Adrenal gland (tissue), 12 donors: ENCODE results near the gene ZBTB26. TPM values are rescaled to one million over a fixed set of nuclear protein-coding genes. Genes with fewer than 3 reads are reported as not detected.
A peak's percentile ranks its signal among the peaks of the same experiment; 100 is the strongest.

ENCODE experiments used
- DNase-seq, 7 donors: peaks; one replicate each; pipeline ENCODE4 v3.0.0-alpha.2; 2019 to 2020
- H3K27ac ChIP-seq, 5 donors: fragments of 200-600 bp; sonication (generic) in 4 of 5; 1 replicate in 3 of 5; 2 replicates in 2 of 5; pipeline versions ENCODE4 v1.5.1 to v1.8.0; 2016 to 2020; ENCODE audit warnings: mild to moderate bottlenecking in 1 of 5
- H3K27me3 ChIP-seq: fragments of 200-600 bp; 2 replicates; pipeline ENCODE4 v1.8.0; 2021
- H3K36me3 ChIP-seq, 2 donors: fragments of 200-600 bp; replicated peaks in 1 of 2; 1 replicate in 1 of 2; 2 replicates in 1 of 2; pipeline versions ENCODE4 v1.5.1 to v1.8.0; 2018 to 2022
- H3K4me1 ChIP-seq, 2 donors: fragments of 200-600 bp; replicated peaks in 1 of 2; 1 replicate in 1 of 2; 2 replicates in 1 of 2; pipeline versions ENCODE4 v1.5.1 to v1.8.0; 2018 to 2021
- H3K4me3 ChIP-seq, 4 donors: fragments of 200-600 bp; sonication (generic) in 3 of 4; one replicate each; pipeline ENCODE4 v1.5.1; 2016 to 2018
- H3K9me3 ChIP-seq, 3 donors: fragments of 200-600 bp; sonication (generic) in 1 of 3; replicated peaks in 1 of 3; 1 replicate in 2 of 3; 2 replicates in 1 of 3; pipeline versions ENCODE4 v1.5.1 to v1.8.0; 2016 to 2021
- POLR2A ChIP-seq, 2 donors: fragments of 450-650 bp; IDR thresholded peaks; one replicate each; pipeline ENCODE4 v1.6.1; 2017; ENCODE audit warnings: antibody characterized with exemption in 2 of 2, mild to moderate bottlenecking in 2 of 2, moderate library complexity in 1 of 2
- WGBS, 4 donors: extraction: QIAGEN DNeasy Blood & Tissue Kit in 2 of 4; methylation state at CpG; one replicate each; pipeline versions ENCODE4 v1.1.5 to v1.1.7; 2013 to 2017; 5-methylcytosine and 5-hydroxymethylcytosine counted together
- intact Hi-C, 2 donors: fragments of 100-400 bp; cut with DNase I; formaldehyde crosslinking; loops; one replicate each; pipeline versions ENCODE4 v1.14.1 to v1.15.0; 2022 to 2023
- polyA plus RNA-seq, 3 donors: library from polyadenylated mRNA; stranded (reverse); fragments of 200-250 nt in 2 of 3; fragments of 350-450 nt in 1 of 3; fragmentation: Illumina TruSeq in 1 of 3; extraction: RNeasy Lipid Tissue Mini Kit (QIAGEN cat#74804) in 1 of 3; gene quantifications; one replicate each; pipeline ENCODE4 v1.2.3, GENCODE V29; 2013 to 2014
- total RNA-seq, 9 donors: library from RNA; depleted of rRNA in 4 of 9; stranded (reverse); fragments of >200 nt in 4 of 9; fragments of 120-200 nt in 1 of 9; fragmentation: NEBNext Ultra II Directional in 1 of 9; extraction: Animal tissue kit (Norgen Biotek cat#: 25700) in 1 of 9; gene quantifications; one replicate each; pipeline versions ENCODE4 v1.1.0 to v1.2.4, GENCODE V29; 2013 to 2023
- TF ChIP-seq, protein P1 (sequence below), 6 experiments: fragments of 450-650 bp in 4 of 6; fragments of 200-600 bp in 2 of 6; sonication (generic) in 1 of 6; IDR thresholded peaks; 1 replicate in 5 of 6; 2 replicates in 1 of 6; pipeline versions ENCODE4 v1.5.1 to v1.8.0; 2016 to 2021; ENCODE audit warnings: antibody characterized with exemption in 6 of 6, mild to moderate bottlenecking in 2 of 6, moderate library complexity in 1 of 6
- donor health status: healthy with polysubstance abuse.
- donor health status: Bipolar disorder and iron deficiency.
- donor health status: DM: yes; HTN: yes; CAD: no.
- donor health status: DM: no; HTN: no; CAD: no.
- donor health status: DM: no; HTN: no; CAD: no.
- donor health status: DM: yes; HTN: yes; CAD: no.

The ZBTB26 gene
- total and polyA plus RNA-seq, 12 donors: 1.6 to 7.4 (median 4.4) TPM

DNA sequence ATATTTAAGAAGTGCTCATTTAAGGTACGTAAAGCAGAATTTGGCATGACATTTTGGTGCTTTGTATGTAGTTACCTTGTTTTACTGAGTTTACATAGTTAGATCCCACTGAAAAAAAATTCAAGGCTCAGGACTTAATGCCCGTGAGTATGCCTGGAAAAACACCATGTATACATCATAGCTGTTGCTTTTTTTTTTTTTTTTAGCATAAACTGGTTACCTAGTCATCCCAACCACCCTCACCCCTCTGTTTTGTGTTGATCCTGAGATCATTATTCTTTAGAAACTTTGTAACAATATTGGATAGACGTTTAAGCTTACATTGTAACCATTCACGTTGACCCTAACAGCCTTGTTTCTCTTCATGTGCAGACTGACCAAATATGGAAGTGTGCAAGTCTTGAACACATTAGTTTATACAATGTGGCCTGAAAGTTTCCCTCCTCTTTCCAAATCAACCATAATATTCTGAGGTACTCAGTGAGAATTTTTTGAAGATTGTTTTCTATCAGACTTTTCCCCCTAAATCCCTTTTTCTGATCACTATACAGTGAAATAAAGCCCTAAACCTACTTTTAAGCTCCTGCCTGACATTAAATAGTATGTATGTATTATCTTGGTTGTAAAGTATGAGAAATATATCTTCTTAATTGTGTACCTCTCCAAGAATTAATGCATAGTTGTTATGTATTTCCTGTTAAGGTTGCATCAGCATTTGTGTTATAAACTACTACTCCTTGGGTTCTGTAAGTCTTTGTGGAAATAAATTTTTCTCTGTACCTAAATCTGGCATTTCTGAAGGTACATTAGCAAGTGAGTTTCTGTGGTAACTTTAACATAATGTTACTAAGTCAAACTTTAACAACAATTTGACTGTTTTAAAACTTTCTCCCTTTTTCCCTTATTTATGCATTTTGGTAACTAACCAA, 13.9 kb upstream of the ZBTB26 start:
- H3K27me3 ChIP-seq: no peaks in the 10 kb centered on the region
- intact Hi-C loops: no loop called here
- H3K4me3 ChIP-seq: no peak overlapping the region
- no peaks in the 10 kb centered on the region for H3K36me3 ChIP-seq
- 79 to 82% (median 81%) methylated on average over 4 of the region's 4 CpGs for WGBS, 4 donors
- TF ChIP-seq, protein P1, sequence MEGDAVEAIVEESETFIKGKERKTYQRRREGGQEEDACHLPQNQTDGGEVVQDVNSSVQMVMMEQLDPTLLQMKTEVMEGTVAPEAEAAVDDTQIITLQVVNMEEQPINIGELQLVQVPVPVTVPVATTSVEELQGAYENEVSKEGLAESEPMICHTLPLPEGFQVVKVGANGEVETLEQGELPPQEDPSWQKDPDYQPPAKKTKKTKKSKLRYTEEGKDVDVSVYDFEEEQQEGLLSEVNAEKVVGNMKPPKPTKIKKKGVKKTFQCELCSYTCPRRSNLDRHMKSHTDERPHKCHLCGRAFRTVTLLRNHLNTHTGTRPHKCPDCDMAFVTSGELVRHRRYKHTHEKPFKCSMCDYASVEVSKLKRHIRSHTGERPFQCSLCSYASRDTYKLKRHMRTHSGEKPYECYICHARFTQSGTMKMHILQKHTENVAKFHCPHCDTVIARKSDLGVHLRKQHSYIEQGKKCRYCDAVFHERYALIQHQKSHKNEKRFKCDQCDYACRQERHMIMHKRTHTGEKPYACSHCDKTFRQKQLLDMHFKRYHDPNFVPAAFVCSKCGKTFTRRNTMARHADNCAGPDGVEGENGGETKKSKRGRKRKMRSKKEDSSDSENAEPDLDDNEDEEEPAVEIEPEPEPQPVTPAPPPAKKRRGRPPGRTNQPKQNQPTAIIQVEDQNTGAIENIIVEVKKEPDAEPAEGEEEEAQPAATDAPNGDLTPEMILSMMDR (IDR thresholded peaks at IDR 0.05): no peak
- no peak for TF ChIP-seq POLR2A (IDR thresholded peaks at IDR 0.05)
- no peaks in the 10 kb centered on the region for H3K9me3 ChIP-seq
- peaks cover 5 to 25% of the 10 kb centered on the region in 2 donors for H3K4me1 ChIP-seq
- H3K27ac ChIP-seq: no peak overlapping the region
- no peak for DNase-seq

DNA sequence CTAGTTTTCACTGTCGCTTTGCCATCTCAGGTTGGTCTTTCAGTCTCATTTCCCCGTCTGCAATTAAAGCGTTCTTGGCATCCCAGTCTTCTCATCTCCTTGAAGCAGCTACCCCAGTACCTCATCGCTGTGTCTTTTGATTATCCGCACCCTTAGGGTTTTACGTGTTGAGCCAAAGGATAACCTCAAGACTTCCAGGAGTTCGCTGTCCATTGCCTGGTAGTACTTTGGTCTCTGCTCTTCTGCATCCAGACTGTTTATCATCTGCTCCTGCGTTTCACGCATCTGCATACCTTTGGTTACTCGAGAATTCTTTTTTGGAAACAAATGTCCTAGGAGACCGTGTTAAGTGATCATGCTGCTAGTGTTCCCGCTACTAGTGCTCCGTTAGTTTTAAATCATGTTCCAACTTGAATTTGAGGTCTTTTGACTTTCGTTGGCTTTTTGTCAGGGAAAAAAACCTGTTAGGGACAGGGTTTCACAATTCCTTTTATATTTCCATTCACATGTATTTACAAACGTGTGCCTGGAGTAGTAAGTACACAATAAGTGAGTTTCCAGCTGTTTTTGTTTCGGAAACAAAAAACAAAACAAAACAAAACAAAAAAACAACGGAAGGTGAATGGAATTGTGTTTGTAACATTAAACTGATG, 10.4 kb upstream of the ZBTB26 start:
- Histone ChIP-seq H3K36me3 (no peaks in the 10 kb centered on the region), H3K27me3 (no peaks in the 10 kb centered on the region), H3K27ac (peak overlapping the region in 4 of 5 donors; percentile 82 to 94 (median 86)), H3K4me3 (peak overlapping the region in 3 of 4 donors; percentile 55 to 73 (median 64)), H3K4me1 (peaks cover 0 to 22% of the 10 kb centered on the region in 2 donors), H3K9me3 (no peaks in the 10 kb centered on the region)
- 10% methylated on average over 17 of the region's 17 CpGs for WGBS, 4 donors
- intact Hi-C loops: no loop called here
- DNase-seq: peak in 1 of 7 donors; percentile 26
- TF ChIP-seq POLR2A (IDR thresholded peaks at IDR 0.05): no peak
- TF ChIP-seq, protein P1 (IDR thresholded peaks at IDR 0.05): no peak

GRCh38 chr9:122940749-122941581, 9.7 kb upstream of the ZBTB26 start, which contains the start of gene RABGAP1:
Gene RABGAP1 (plus strand): TSS chr9:122941020. CDS start chr9:122957060, 16,040 bp downstream.
- 0 to 1% (median 0%) methylated on average over 10 to 54 of the region's 54 CpGs for WGBS, 4 donors
- no peaks in the 10 kb centered on the region for H3K9me3 ChIP-seq
- peak within 1 kb of the TSS in 4 of 5 donors; percentile 82 to 94 (median 86) for H3K27ac ChIP-seq
- DNase-seq: peak; percentile 99 to 100 (median 100)
- no peaks in the 10 kb centered on the region for H3K36me3 ChIP-seq
- intact Hi-C loops: no loop called here
- H3K4me3 ChIP-seq: peak within 1 kb of the TSS in 3 of 4 donors; percentile 55 to 73 (median 64)
- TF ChIP-seq, protein P1 (IDR thresholded peaks at IDR 0.05): no peak
- peak; percentile 74 to 82 for TF ChIP-seq POLR2A (IDR thresholded peaks at IDR 0.05)
- peaks cover 0 to 22% of the 10 kb centered on the region in 2 donors for H3K4me1 ChIP-seq
- H3K27me3 ChIP-seq: no peaks in the 10 kb centered on the region
